HT1080 (cell line): ENCODE data around the gene FDX2. TPM values are rescaled to one million over a fixed set of nuclear protein-coding genes. Genes with fewer than 3 reads are reported as not detected.

ENCODE experiments used
- DNase-seq: peaks from one replicate; pipeline ENCODE4 v3.0.0-alpha.2; 2015; ENCODE audit warnings: low read depth
- total RNA-seq: library from RNA; depleted of rRNA; stranded (reverse); fragments of >200 nt; shearing (Covaris generic); gene quantifications from 2 replicates; pipeline ENCODE4 v1.2.3, GENCODE V29; 2014

The FDX2 gene
- total RNA-seq, 1 experiment from 2014 or later, result 31.5 TPM

DNA sequence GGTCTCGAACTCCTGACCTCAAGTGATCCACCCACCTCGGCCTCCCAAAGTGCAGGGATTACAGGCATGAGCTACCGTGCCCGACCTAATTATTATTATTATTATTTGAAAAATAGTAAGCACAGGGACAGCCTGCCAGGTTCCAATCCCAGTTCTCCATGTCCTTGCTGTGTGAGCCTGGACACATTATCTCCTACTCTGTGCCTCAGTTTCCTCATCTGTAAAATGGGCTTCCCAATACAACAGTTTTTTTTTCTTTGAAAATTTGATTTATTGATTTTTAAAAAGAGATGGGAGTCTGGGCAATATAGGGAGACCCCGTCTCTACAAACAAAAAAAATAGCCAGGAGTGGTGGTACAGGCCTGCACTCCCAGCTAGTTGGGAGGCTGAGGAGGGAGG, 9.5 kb downstream of the FDX2 start:
- DNase-seq, result no peak

DNA sequence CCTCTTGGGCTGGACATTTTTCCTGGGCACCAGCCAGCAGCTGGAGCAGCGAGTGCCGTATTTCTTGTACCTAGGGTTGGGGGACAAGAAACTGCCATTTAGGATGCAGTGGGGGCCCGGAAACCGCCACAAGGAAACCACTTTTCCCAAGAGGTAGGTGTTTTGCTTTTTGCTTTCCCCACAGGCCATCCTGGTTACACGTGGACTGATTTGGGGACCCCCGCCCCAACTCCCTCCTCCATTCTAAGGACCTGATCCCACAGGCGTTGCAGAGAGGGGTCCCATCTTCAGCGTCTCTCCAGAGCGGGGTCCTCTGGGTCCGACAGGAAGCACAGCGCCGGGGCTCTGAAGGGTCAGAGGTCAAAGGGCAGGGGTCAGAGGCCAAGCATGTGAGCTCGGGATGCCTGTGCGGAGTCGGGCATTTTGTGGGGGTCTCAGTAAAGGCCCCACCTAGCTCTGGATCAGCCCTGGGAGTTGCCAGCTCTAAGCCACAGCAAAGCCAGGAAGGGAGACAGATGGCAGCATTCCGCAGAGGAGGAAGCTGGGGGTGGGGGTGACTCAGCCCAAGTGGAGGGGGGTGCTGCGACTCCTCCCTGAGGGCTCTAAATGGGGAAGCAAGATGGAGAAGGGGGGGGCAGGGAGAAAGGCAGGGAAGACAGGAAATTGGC, 10.5 kb downstream of the FDX2 start:
- DNase-seq, result no peak

DNA sequence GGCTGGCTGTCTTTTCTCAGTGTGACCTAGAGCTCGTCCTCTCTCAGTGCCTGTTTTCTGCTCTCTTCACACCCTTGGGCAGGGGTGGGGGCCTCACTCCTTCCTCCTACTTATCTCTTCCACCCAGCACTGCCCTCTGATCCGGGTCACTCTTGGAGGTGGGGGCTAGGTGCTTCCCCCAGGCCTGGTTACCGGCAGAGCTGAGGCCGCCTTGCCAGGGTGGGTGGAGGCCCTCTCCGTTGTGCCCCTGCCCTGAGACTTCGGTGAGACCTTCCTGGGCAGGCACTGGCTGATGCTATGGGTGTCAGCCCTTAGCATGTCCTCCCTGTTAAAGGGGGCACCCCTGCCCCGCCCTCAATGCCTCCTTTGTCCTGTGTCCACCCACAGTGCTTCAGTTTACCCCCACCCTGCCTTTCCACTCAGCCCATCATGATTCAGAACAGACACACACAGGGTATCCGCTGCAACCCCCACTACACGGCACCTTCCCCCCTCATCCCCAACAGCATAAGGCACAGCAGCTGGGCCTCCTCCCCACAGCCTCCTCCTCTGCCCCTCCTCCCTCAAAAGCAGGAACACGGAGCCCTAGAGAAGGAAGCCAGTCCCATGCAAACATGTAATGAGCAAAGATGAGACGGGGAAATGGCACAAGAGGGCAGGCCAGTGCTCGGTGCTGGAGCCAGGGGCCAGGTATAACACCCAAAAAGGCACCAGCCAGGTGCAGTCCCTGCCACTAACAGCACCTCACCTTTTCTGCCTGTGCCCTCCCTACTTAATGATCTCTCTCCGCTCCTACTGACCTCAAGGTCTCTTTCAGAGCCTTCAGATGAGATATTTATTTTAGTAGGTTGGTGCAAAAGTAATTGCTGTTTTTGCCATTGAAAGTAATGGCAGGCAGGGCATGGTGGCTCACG, 16.0 kb downstream of the FDX2 start:
- no peak for DNase-seq

DNA sequence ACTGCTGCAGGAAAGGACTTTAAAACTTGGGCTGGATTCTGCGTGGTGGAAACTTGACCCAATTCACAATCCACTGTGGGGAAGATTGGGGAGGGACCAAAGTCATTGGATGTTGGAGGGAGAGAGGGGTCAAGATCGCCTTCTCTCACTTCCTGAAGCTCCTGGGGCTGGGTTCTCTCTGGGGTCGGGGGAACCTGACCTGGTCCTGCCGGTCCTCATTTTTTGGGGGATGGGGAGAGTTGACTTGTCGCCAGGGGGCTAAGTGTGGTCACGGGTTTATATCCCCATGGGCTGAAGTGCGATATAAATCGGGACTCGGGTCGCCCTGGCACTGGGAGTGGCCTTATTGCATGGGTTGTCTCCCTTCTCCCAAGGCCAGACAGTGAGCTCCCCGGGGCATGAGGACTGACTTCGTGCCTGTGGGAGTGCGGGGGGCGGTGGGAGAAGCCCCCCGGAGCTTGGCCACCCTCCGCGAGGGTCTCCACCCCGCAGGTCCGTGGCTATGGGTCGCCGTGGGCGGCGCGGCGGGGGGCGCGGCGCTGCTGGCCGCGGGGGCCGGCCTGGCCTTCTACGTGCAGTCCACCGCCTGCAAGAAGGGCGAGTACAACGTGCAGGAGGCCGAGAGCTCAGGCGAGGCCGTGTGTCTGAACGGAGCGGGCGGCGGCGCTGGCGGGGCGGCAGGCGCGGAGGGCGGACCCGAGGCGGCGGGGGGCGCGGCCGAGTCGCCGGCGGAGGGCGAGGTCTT, 19.8 kb downstream of the FDX2 start:
- DNase-seq, result no peak

GRCh38 chr19:10295305-10295846, 20.4 kb downstream of the FDX2 start:
- DNase-seq, result no peak

DNA sequence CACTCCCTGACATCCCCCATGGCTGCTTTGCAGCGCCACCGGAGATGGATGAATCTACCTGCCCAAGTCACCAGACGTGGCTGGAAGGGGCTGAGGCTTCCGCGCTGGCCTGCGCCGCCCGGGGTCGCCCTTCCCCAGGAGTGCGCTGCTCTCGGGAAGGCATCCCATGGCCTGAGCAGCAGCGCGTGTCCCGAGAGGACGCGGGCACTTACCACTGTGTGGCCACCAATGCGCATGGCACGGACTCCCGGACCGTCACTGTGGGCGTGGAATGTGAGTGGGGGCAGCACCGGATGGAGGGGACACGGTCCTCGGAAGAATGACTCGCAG, 21.5 kb downstream of the FDX2 start:
- DNase-seq, result no peak

DNA sequence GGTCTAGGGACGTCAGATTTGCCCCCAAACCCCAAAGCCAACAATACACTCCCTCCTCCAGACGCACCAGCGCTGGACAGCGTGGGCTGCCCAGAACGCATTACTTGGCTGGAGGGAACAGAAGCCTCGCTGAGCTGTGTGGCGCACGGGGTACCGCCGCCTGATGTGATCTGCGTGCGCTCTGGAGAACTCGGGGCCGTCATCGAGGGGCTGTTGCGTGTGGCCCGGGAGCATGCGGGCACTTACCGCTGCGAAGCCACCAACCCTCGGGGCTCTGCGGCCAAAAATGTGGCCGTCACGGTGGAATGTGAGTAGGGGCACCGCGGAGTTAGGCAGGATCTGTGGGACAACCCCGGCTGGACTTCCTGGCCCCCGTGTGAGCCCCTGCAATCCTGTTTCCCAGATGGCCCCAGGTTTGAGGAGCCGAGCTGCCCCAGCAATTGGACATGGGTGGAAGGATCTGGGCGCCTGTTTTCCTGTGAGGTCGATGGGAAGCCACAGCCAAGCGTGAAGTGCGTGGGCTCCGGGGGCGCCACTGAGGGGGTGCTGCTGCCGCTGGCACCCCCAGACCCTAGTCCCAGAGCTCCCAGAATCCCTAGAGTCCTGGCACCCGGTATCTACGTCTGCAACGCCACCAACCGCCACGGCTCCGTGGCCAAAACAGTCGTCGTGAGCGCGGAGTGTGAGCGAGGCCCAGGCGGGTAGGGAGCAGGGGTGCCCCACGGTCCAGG, 22.0 kb downstream of the FDX2 start:
- DNase-seq, result no peak

GRCh38 chr19:10292789-10293636, 22.8 kb downstream of the FDX2 start:
- DNase-seq, result no peak

DNA sequence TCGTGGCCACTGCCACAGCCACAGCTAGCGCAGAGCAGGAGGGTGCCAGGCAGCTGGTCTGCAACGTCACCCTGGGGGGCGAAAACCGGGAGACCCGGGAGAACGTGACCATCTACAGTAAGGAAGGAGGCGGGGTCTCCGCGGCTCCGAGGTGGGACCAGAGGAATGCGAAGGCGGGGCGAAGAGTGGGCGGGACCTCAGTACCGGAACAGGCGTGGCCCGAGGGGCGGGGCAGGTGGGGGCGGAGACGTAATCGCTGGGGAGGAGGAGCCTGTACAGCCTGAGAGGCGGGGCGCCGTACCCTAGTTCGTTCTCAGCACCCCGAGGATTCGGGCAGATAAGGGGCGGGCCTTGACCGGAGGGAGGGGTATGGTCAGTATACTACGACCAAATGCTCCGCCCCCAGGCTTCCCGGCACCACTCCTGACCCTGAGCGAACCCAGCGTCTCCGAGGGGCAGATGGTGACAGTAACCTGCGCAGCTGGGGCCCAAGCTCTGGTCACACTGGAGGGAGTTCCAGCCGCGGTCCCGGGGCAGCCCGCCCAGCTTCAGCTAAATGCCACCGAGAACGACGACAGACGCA, 23.5 kb downstream of the FDX2 start:
- DNase-seq, result no peak

GRCh38 chr19:10291554-10292205, 24.1 kb downstream of the FDX2 start:
- DNase-seq, result no peak

GRCh38 chr19:10290876-10291553, 24.8 kb downstream of the FDX2 start:
- no peak for DNase-seq

DNA sequence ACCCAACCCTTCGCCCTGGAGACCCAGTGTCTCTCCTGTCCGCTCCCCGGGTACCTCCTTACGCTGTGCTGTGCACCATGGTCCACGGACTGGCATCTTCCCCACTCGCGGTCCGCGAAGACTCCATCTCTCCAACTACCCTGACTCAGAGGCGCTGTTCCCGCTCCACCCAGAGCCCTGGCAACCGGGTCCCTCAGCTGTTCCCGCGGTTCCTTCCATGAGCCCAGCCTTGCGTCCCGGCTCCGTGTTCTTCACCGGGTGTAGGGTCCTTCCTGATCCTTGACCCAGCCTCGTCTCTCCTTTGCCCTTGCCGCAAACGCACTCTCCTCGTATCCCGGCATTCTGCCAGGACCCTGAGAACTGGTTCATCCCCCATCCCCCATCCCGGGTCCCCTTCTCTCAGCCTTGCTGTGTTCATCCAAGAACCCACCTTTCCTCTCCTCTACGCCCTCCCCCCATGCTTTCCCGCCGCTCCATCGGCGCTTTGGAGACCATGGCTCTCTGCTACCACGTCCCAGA, 25.4 kb downstream of the FDX2 start:
- no peak for DNase-seq

GRCh38 chr19:10289836-10290356, 25.9 kb downstream of the FDX2 start, which contains the start of gene ICAM5:
TSS of gene ICAM5 (plus strand) at chr19:10289952. CDS start at chr19:10290044, 92 bp downstream.
- no peak for DNase-seq

GRCh38 chr19:10289167-10289835, 26.5 kb downstream of the FDX2 start:
- no peak for DNase-seq

DNA sequence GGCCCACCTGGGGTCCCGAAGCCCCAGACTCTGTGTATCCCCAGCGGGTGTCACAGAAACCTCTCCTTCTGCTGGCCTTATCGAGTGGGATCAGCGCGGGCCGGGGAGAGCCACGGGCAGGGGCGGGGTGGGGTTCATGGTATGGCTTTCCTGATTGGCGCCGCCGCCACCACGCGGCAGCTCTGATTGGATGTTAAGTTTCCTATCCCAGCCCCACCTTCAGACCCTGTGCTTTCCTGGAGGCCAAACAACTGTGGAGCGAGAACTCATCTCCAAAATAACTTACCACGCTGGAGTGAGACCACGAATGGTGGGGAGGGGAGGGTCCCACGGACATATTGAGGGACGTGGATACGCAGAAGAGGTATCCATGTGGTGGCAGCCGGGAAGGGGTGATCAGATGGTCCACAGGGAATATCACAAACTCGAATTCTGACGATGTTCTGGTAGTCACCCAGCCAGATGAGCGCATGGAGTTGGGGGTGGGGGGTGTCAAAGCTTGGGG, 27.1 kb downstream of the FDX2 start:
- DNase-seq, result no peak

- no peak for DNase-seq
Measured at GRCh38 chr19:10286803-10287737, 28.7 kb downstream of the FDX2 start, which contains the start of gene ICAM4. TSS of gene ICAM4 (plus strand) at chr19:10286955. CDS start at chr19:10287013, 58 bp downstream.
